Hematopoietic multipotent progenitor cell treated with erythropoietin and hydrocortisone succinate and interleukin-3 and kit ligand, for 6 days (in vitro differentiated cells): ENCODE results near the gene ATG9B.

ENCODE experiments used
- DNase-seq: peaks from one replicate; pipeline ENCODE4 v3.0.0-alpha.2; 2015

ATG9B gene

DNA sequence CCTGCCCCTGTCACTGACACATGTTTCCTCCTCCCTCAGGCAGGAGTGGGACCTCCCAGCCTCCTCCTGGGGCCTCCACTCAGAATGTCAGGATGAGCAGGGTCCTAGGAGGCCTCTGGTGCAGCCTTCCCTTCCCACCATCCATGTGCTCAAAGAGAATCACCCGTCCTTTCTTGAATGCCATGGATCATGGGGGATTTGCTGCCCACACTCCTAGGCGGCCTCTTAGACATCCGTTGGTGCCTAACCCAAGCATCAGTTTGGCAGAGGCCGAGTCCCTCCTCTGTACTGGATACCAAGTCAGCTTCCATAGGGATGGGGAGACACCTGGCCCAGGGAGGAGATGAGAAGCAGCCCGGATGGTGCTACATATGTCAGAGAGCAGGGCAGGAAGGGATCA lies 26.5 kb downstream of the ATG9B start:
- DNase-seq = no peak

GRCh38 chr7:150997075-150997511 lies 27.2 kb downstream of the ATG9B start:
- DNase-seq = no peak

GRCh38 chr7:150996376-150997074 lies 27.8 kb downstream of the ATG9B start:
- DNase-seq = no peak

GRCh38 chr7:150994838-150995510 lies 29.3 kb downstream of the ATG9B start:
- no peak for DNase-seq

DNA sequence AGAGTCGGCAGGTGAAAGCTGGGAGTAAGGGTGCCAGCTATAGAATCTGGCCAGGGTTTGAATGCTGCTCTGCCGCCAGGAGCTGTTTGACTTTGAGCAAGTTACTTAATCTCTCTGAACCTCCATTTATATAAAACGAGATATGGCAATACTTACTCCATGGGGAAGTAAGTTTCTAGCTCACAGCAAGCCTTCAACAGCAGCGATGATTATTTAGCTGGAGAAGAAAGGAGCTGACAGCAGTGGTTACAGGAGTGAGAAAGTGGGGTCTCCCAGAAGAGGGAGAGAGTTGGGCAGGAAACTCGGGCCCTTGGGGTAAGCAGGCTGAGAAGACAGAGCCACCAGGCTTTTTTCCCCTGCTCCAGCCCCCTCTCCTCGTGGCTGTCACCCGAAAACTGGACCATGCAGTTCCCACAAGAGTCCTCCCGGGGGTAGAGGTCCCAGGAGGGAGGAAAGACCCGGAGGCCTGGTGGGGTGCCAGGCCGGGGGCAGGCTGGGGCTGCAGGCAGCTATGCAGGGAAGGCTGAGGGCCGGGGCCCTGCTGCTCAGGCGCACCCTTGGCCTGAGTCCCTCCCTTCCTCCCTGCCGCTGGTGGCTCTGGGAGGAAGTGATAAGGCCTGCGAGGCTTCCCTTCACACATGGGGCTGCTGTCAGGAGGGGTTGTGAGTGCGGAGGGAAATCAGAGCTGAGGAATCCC lies 30.0 kb downstream of the ATG9B start:
- peak; percentile 97 for DNase-seq

- no peak for DNase-seq
These were observed 30.8 kb downstream of the ATG9B start for GRCh38 chr7:150993511-150993910.

DNA sequence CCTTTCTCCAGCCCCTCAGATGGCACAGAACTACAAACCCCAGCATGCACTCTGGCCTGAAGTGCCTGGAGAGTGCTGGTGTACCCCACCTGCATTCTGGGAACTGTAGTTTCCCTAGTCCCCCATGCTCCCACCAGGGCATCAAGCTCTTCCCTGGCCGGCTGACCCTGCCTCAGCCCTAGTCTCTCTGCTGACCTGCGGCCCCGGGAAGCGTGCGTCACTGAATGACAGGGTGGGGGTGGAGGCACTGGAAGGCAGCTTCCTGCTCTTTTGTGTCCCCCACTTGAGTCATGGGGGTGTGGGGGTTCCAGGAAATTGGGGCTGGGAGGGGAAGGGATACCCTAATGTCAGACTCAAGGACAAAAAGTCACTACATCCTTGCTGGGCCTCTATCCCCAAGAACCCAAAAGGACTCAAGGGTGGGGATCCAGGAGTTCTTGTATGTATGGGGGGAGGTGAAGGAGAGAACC lies 31.4 kb downstream of the ATG9B start:
- DNase-seq = peak; percentile 81

DNA sequence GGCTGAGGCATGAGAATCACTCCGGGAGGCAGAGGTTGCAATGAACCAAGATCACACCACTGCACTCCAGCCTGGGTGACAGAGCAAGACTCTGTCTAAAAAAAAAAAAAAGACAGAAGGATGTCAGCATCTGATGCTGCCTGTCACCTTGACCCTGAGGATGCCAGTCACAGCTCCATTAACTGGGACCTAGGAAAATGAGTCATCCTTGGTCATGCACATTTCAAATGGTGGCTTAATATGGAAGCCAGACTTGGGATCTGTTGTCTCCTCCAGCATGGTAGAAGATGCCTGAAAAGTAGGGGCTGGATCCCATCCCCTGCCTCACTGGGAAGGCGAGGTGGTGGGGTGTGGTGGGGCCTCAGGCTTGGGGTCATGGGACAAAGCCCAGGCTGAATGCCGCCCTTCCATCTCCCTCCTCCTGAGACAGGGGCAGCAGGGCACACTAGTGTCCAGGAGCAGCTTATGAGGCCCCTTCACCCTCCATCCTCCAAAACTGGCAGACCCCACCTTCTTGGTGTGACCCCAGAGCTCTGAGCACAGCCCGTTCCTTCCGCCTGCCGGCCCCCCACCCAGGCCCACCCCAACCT lies 32.1 kb downstream of the ATG9B start:
- DNase-seq = no peak

GRCh38 chr7:150990416-150991186 lies 33.7 kb downstream of the ATG9B start, which contains the start of gene NOS3:
NOS3 (plus strand) TSS chr7:150991017; CDS start chr7:150993804, 2,787 bp downstream.
- DNase-seq = no peak

- no peak for DNase-seq
These were observed 34.8 kb downstream of the ATG9B start for GRCh38 chr7:150989456-150989855.

- DNase-seq = peak; percentile 75
These were observed 35.8 kb downstream of the ATG9B start for GRCh38 chr7:150988230-150989226.

GRCh38 chr7:150986556-150986955 lies 37.7 kb downstream of the ATG9B start:
- no peak for DNase-seq

DNA sequence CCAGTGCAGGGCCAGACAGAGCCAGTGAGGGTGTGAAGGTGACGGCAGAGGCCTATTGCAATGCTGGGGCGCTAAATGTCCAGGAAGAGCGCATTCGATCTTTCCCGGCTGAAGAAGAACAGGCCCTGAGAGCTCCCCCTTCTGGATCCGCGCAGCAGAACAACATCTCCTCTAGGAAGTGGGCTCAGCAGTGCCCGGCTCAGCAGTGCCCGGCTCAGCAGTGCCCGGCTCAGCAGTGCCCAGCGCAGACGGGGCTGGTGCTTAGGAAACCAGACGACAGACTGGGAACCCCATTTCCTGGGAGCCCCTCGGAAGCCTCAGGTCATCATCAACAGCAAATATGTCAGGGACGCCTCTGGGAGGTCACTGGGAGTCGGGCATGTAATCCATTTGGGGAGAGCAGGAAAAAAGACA lies 38.2 kb downstream of the ATG9B start:
- peak; percentile 87 for DNase-seq

GRCh38 chr7:150983893-150984368 lies 40.4 kb downstream of the ATG9B start:
- DNase-seq = peak; percentile 85

GRCh38 chr7:150982351-150982750 lies 41.9 kb downstream of the ATG9B start:
- DNase-seq = no peak

GRCh38 chr7:150981644-150982043 lies 42.6 kb downstream of the ATG9B start:
- no peak for DNase-seq

GRCh38 chr7:150980663-150981062 lies 43.6 kb downstream of the ATG9B start:
- DNase-seq = no peak

GRCh38 chr7:150979713-150980390 lies 44.4 kb downstream of the ATG9B start:
- no peak for DNase-seq

- DNase-seq = peak; percentile 48
These were observed 46.0 kb downstream of the ATG9B start, which contains the start of gene KCNH2 for GRCh38 chr7:150978126-150978789. KCNH2 (minus strand) TSS chr7:150978321; CDS start chr7:150977913, 408 bp downstream.
